Measurements from ENCODE around the gene KCNQ1OT1.

KCNQ1OT1 gene

DNA sequence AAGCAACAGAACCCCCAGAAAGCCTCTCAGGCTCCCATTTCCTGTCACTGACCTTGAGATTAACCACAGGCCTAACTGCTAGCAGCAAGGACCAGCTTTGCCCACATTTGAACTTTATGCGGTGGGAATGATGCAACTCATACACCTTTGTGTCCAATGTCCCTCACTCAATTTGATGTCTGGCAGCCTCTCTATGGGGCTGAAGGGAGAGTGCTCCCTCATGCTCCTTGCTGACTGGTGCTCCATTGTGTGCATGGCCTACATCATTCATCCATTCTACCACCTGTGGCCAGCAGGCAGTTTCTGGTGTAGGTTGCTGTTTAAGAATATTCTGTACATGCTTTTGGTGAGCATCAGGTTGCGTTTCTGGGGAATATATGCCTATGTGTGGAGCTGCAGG, 31.9 kb downstream of the KCNQ1OT1 start:
- TF ChIP-seq, protein P1, sequence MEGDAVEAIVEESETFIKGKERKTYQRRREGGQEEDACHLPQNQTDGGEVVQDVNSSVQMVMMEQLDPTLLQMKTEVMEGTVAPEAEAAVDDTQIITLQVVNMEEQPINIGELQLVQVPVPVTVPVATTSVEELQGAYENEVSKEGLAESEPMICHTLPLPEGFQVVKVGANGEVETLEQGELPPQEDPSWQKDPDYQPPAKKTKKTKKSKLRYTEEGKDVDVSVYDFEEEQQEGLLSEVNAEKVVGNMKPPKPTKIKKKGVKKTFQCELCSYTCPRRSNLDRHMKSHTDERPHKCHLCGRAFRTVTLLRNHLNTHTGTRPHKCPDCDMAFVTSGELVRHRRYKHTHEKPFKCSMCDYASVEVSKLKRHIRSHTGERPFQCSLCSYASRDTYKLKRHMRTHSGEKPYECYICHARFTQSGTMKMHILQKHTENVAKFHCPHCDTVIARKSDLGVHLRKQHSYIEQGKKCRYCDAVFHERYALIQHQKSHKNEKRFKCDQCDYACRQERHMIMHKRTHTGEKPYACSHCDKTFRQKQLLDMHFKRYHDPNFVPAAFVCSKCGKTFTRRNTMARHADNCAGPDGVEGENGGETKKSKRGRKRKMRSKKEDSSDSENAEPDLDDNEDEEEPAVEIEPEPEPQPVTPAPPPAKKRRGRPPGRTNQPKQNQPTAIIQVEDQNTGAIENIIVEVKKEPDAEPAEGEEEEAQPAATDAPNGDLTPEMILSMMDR (IDR thresholded peaks at IDR 0.05; ENCODE audit: extremely low read depth, insufficient read depth, missing control alignments) = no peak
- DNase-seq (ENCODE audit: low spot score) = no peak
- in situ Hi-C loops (cut with MboI; ENCODE audit: low pct_unique_long_range_greater_than_20kb, low sequenced_read_pairs, unreplicated experiment) = no loop called here

DNA sequence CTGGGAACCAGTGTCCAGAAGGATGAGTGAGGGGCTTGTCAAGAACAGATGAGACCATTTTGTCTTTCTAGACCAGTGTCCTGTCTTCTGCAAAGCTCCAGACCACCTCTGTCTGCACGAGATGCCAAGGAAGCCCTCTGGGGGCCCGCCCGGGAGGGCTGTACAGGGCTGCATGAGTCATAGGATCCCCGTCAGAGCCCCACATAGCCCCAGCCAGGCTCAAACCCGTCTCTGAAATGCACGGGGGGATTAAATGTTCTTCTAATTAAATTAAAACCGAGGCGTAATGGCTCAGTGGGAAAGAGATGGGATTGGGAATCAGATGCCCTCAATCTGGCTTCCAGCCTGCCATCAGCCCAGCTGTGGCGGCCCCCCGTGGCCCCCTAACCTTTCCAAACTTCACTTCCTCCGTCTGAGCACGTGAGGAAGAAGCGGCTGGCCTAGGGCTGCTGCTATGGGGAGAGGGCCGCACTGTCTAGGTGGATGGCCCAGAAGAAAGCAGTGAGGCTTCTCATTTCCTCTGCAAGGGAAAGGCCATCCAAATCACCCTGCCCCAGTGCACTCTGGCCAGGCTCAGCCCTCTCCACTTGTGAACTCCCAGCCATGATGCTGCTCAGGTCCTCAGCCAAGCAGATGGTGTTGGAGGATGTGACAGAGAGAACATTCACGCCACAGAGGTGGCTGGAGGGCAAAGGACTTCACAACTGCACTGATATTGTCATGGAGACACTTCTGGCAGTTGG, 32.8 kb downstream of the KCNQ1OT1 start:
- in situ Hi-C loops (cut with MboI; ENCODE audit: low pct_unique_long_range_greater_than_20kb, low sequenced_read_pairs, unreplicated experiment) = no loop called here
- TF ChIP-seq, protein P1 (IDR thresholded peaks at IDR 0.05; ENCODE audit: extremely low read depth, insufficient read depth, missing control alignments) = no peak

DNA sequence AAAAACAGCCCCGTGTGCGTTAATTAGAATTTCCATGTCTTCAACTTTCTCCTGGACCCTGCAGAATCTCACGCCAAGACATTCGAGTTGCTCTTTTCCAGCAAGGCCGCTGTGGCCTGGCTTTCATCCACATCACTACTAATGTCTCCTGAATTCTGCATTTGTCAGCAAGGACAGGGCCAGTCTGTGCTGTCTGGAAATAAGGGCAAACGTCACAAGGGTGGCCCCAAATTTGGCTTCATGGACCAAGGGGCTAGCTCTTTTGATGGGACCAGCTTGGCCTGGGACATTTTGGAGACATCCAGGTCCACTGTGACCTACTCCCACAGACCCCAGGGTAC, 33.4 kb downstream of the KCNQ1OT1 start:
- in situ Hi-C loops (cut with MboI; ENCODE audit: low pct_unique_long_range_greater_than_20kb, low sequenced_read_pairs, unreplicated experiment) = no loop called here
- no peak for DNase-seq (ENCODE audit: low spot score)
- TF ChIP-seq, protein P1 (IDR thresholded peaks at IDR 0.05; ENCODE audit: extremely low read depth, insufficient read depth, missing control alignments) = no peak

More for the DNA sequence above, 32.8 kb downstream of the KCNQ1OT1 start:
- no peak for DNase-seq (ENCODE audit: low spot score)

DNA sequence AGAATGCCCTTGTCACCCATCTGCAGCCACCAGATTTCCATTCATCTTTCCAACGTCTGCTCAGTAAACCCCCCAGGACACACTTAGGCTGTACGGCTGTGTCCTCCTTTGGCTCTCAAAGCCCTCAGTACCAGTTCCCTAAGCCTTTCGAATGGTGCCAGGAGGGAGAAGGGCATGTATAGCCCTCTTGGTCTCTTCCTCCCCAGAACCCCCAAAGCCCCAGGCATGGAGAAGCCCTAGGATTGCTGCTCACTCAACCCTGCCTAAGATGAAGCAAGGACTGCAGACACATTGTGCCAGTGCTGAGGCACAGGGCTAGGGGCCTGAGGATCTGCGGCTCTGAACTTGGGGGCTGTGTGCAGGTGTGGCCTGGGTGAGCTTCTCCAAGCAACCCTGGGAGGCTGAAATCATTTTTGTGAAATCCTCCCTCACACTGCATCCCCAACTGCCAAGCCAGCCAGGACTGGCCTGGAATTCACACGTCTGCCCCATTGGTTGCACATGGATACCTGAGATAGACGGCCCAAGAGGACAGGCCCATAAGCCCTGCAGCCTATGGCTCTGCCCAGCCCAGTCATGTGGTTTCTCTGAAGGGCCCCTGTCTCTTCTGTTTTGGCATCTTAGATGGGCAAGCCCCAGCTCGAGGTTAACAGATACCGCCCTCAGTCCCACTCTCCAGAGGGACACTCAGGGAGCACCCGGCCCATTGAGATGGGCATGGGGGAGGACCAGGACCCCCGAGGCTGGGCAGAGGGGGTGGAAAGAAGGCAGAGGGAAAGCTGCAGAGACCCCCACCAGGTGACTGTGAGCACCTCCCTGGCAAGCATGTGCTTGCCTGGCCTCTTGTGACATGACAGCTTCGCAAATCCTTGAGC, 34.0 kb downstream of the KCNQ1OT1 start:
- DNase-seq (ENCODE audit: low spot score) = no peak
- TF ChIP-seq, protein P1 (IDR thresholded peaks at IDR 0.05; ENCODE audit: extremely low read depth, insufficient read depth, missing control alignments) = no peak
- in situ Hi-C loops (cut with MboI; ENCODE audit: low pct_unique_long_range_greater_than_20kb, low sequenced_read_pairs, unreplicated experiment) = no loop called here

DNA sequence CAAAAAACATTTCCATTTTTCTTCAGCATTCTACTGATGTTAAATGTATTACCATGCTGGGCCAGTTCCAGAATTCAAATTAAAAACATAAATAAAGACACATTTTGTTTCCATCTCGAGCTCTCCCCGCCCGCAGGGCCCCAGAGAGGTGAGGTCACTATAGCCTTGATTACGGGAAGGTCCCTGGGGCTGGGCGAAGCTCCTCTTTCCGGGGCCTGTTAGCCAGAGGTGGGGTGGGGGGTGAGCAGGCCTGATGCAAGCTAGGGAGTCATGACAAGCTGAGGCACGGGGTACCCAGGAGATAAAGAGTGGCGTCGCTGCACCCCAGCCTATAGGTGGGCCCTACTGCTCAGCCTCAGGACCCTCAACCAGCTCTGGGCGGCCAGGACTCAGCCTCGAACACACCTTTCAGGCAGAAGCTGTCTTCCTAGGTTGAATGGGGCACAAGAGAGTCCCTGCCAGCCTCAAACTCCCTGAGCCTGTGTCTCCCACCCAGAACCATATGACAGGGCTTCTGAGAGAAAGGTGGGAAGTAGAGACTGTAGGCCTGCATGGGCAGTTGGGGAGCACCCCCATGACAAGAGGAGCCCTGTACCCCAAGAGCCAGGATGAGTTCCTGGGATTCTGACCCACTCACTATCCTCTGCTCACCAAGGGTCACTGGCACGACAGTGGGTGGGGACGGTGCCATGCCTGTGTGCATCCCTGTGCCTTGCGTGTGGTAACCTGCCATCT, 34.8 kb downstream of the KCNQ1OT1 start:
- in situ Hi-C loops (cut with MboI; ENCODE audit: low pct_unique_long_range_greater_than_20kb, low sequenced_read_pairs, unreplicated experiment) = no loop called here
- no peak for DNase-seq (ENCODE audit: low spot score)
- TF ChIP-seq, protein P1 (IDR thresholded peaks at IDR 0.05; ENCODE audit: extremely low read depth, insufficient read depth, missing control alignments) = no peak

DNA sequence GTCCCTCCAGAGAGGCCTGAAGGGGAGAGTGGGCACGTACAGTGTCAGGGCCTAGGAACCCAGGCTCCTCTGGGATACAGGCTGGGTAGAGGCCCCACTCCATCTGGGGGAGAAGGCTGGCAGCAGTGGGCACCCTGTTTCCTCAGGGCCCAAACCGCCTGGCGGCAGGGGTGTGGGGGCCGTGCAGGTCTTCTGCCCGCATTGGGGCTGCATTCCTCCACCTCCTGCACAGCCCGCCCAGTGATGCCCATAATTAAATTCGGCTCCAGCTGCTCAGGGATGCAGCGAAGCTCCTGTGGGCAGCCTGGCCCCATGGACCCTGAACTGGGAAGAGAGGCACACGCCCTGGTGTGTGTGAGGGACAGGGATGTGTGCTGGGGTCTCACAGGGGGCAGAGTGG, 35.4 kb downstream of the KCNQ1OT1 start:
- in situ Hi-C loops (cut with MboI; ENCODE audit: low pct_unique_long_range_greater_than_20kb, low sequenced_read_pairs, unreplicated experiment) = no loop called here
- DNase-seq (ENCODE audit: low spot score) = no peak
- TF ChIP-seq, protein P1 (IDR thresholded peaks at IDR 0.05; ENCODE audit: extremely low read depth, insufficient read depth, missing control alignments) = no peak

All from GM13977 (cell line).